T-helper 9 cell (primary cell): Measurements from ENCODE around the gene ICAM1.
"Not testable (repeated sequence)": the region's sequence is repeated elsewhere in the genome, so short reads cannot be mapped to it uniquely, and the experiment has no call there.

ENCODE experiments used
- DNase-seq: peaks from one replicate; pipeline ENCODE4 v3.0.0-alpha.2; 2020
- total RNA-seq, 2 donors: gene quantifications; one replicate each; lab custom pipeline; 2026; lab: John Stamatoyannopoulos, UW

Gene ICAM1, protein sequence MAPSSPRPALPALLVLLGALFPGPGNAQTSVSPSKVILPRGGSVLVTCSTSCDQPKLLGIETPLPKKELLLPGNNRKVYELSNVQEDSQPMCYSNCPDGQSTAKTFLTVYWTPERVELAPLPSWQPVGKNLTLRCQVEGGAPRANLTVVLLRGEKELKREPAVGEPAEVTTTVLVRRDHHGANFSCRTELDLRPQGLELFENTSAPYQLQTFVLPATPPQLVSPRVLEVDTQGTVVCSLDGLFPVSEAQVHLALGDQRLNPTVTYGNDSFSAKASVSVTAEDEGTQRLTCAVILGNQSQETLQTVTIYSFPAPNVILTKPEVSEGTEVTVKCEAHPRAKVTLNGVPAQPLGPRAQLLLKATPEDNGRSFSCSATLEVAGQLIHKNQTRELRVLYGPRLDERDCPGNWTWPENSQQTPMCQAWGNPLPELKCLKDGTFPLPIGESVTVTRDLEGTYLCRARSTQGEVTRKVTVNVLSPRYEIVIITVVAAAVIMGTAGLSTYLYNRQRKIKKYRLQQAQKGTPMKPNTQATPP
- total RNA-seq: 21.3 to 40.3 reads per million in 2 donors

GRCh38 chr19:10270616-10271394 lies at the start of gene ICAM1:
Gene ICAM1 (plus strand): TSS chr19:10271120. CDS start chr19:10271160, 40 bp downstream.
- DNase-seq: peak; percentile 63

DNA sequence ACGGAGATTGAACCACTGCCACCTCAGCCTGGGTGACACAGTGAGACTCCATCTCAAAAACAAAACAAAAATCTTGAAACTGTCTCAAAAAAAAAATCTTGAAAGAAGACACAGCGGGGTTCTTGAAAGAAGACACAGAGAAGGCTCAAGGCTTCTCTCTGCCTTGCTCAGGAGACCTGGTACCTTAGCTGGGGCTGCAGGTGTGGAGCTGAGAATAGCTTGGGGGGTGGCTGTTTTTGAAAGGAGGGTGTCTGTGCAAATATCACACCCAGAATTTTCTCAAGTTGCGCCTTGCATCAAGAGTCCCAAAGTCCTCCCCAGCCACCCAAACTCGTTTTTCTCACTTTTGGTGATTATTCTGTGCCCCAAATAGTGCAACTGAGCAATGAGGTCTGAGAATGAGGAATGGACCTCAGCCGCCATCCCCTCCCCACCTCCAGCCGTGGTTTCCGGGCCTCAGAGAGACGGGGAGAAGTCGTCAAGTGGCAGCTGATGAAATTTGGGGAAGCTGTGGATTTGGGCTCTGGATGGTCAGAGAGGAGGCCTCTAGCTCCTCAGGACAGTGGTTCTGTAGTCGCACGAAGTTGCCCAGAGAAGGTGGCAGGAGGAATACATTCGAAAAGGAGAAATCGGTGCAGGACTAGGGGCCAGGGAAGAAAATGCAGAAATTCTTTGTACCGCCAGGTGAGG lies 48.6 kb upstream of the ICAM1 start:
- DNase-seq: no peak

DNA sequence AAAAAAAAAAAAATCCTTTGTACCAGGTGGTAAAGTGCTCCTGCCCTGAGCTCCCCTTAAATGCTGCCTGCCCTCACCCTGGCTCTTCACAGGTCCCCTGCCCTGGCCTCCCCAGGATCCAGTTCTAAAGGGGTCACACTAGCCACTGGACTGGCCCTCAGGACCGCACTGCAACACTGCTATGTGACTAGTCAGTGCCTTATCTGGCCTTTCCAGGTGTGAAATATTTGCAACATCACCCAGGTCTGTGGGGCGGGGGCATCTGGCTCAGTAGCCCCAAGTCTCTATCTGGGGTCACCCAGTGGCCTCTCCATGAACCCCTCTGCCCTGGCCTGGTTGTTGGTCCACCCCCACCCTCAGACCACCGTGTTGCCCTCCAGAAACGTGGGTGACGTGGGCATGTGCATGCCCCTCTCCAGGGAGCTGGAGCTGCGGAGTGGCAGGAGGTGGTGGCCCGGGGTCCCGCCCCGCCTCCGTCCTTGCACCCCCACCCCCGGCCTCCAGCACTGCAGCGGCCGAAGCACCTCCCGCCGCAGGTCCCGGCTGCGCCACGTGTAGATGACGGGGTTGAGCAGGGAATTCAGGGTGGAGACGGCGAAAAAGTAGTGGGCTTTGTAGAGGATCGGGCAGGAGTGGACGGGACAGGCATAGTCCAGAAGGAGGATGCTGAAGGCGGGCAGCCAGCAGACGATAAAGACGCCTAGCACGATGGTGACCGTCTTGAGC lies 47.3 kb upstream of the ICAM1 start:
- DNase-seq: no peak

GRCh38 chr19:10224337-10224736 lies 46.6 kb upstream of the ICAM1 start:
- DNase-seq: no peak

DNA sequence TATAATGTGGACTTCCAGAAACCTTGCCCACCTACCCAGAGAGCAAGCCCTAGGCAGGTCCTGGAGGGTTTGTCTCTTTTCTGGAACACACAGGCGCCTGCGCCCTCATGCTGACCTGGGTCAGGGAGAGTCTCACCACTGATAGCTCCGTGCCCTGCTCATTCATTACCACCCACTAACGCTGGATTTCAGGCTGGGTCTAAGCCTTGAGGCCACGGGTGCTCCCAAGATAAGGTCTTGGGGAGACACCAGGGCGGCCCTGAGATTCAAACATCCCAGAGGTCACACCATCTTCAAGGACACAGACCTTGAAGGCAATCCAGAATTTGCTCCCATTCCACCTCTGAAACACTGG lies 44.9 kb upstream of the ICAM1 start:
- DNase-seq: no peak

GRCh38 chr19:10226376-10227025 lies 44.4 kb upstream of the ICAM1 start:
- no peak for DNase-seq

DNA sequence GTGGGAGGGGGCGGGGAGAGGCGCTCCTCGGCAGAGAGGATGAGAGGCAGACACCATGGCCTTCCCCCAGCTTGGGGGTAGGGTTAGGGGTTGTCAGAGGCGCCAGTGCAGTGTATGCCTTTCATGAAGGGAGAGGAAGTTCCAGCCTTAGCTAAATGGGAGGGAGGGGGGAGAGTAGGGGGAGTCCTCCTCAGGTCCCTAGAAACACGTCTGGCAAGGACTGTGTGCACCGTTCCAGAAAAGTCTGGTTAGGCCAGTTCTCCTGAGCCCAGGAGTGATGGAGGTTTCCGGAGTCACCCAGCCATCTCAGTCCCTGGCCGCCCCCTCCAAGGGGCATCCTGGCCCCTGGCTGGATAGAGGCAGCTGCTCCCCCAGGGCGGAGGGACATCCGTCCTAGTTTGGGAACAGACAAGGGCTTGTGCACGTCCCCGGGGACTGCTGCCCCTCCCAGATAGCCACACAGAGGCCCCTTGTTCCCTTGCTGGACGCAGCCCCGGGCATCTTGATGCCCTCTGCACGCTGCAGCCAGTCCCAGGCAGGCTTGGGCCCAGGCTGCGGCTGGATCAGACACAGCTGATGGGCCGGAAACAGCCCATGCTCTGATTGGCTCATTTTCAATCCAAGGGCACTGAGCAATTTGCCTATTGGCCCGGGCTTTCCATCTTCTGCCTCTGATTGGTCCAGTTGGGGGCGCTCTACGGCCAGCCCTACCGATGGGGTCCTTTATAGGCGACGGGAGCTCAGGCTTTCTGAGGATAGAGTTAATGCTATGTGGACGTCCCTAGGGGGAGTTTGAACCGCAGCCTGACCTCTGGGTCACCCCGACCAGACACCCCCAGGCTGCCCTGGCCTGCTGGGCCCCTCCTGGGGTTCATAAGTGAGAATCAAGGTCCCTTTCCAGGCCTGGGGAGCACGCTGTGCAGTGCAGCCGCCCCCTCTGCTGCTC lies 43.6 kb upstream of the ICAM1 start:
- no peak for DNase-seq

GRCh38 chr19:10228393-10228792 lies 42.5 kb upstream of the ICAM1 start:
- no peak for DNase-seq

DNA sequence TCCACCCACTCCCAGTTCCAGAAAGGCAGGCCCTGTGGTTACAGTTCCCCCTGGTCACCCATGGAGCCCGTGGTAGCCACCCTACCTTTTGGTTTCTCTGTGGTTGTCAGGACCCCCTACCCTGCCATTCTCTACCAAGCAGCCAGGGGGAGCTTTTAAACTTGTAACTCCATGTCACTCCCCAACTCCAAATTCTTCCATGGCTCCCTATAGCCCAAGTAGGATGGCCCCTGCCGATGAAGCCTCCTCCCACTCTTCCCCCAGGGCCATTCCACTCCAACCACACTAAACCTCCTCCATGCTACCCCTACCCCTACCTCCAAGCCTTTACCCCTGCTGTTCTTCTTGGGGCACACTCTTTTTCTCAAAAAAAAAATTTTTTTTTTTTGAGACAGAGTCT lies 42.0 kb upstream of the ICAM1 start:
- DNase-seq: peak; percentile 24

DNA sequence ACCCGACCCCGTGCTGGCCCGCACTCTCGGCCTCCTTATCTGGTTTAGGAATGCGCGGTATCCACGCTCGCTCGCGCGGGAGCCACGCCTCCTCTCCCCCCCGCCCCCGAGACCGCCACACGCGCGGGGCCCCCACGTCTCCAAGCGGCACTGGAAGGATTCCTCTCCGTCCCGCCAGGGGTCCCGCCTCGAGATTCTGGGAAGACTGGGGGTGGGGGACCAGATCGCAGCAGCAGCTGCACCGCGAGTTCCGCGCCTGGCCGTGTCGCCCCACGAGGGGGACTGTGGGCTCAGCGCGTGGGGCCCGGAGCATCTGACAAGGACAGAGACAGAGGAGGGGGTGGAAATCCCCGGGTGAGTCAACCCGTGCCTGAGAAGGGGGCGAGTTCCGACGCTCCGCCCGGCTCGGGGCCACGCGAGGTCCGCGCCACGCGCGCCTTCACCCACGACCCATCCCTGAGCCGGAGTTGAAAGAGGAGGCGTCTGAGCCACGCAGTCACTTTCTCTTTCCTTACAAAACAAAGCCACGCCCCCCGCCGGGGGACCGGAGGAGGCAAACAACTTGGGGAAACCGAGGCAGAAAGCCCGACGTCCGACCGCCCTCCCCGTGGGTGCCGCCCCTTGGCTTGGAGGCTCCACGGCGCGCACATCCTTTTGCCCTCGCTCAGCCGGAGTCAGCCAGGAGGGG lies 40.6 kb upstream of the ICAM1 start:
- DNase-seq: peak; percentile 68

GRCh38 chr19:10230861-10231611 lies 39.9 kb upstream of the ICAM1 start, which contains the start of gene S1PR2:
Gene S1PR2 (minus strand): TSS chr19:10231331. CDS start chr19:10224905, 6,426 bp downstream.
- peak; percentile 82 for DNase-seq

DNA sequence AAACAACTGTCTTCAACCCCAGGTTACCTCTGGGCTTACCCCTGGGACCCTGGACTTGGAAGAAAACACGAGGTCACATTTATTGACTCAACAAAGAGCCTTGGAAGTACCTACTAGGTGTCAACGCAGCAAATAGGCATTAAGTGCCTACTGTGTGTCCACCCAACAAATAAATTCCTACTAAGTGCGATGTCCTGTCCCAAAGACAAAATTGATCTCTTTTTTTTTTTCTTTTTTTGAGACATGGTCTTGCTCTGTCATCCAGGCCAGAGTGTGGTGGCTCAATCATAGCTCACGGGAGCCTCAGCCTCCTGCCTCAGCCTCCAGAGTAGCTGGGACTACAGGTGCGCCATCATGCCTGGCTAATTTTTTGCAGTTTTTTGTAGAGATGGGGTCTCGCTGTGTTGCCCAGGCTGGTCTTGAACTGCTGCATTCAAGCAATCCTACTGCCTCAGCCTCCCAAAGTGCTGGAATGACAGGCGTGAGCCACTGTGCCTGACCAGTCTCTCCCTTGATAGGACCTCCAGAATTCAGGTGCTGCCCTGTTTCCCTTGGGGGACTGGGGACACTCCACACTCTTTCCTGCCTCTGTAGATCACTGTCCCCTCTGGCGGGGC lies 39.2 kb upstream of the ICAM1 start:
- no peak for DNase-seq

DNA sequence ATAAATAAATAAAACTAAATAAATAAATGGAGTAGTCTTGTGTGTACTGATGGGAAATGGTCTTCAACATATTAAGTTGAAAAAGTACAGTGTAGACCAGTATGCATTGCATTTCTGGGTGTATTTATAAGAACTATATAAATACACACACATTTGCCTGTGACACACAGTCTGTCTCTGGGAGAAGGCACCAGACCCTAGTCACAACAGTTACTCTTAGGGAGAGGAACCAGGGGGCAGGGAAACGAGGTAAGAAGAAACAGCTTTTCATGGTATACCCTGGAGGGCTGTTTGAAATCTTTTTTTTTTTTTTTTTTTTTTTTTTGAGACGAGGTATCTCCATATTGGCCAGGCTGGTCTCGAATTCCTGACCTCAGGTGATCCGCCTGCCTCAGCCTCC lies 37.0 kb upstream of the ICAM1 start:
- no peak for DNase-seq

DNA sequence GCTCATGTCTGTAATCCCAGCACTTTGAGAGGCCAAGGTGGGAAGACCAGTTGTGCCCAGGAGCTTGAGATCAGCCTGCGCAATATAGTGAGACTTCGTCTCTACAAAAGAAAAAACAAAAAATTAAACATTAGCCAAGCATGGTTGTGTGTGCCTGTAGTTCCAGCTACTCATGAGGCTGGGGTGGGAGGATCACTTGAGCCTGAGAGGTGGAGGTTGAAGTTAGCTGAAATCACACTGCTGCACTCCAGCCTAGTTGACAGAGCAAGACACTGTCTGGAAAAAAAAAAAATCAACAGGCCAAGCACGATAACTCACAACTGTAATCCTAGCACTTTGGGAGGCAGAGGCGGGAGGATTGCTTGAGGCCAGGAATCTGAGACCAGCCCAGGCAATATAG lies 35.9 kb upstream of the ICAM1 start:
- DNase-seq: no peak

DNA sequence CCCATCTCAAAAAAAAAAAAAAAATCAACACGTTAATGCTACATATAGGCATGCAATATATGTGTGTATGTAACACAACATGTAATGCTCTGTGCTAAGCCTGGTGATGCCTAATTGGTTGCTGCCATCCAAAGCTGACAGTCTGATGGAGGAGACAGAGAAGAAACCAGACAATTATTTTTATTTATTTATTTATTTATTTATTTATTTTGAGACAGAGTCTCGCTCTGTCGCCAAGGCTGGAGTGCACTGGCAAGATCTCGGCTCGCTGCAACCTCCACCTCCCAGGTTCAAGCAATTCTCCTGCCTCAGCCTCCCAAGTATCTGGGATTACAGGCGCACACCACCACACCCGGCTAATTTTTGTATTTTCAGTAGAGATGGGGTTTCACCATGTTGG lies 35.5 kb upstream of the ICAM1 start:
- DNase-seq: not testable (repeated sequence)

DNA sequence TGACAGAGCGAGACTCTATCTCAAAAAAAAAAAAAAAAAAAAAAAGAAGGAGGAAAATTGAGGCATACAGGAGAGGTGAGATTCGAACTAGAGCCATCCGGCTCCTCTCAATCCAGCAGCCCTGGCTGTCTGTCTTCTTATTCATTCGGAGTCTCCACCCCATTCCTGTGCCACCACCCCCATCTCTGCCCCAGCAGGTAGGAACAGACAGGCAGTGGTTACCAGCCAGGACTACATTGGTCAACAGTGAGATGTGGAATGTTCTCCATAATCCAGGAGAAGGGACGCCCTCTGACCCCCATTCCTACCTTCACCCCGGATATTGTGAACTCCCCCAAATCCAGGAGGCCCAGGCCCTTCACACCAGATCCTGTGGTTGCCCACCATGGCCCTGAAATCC lies 33.2 kb upstream of the ICAM1 start:
- no peak for DNase-seq

DNA sequence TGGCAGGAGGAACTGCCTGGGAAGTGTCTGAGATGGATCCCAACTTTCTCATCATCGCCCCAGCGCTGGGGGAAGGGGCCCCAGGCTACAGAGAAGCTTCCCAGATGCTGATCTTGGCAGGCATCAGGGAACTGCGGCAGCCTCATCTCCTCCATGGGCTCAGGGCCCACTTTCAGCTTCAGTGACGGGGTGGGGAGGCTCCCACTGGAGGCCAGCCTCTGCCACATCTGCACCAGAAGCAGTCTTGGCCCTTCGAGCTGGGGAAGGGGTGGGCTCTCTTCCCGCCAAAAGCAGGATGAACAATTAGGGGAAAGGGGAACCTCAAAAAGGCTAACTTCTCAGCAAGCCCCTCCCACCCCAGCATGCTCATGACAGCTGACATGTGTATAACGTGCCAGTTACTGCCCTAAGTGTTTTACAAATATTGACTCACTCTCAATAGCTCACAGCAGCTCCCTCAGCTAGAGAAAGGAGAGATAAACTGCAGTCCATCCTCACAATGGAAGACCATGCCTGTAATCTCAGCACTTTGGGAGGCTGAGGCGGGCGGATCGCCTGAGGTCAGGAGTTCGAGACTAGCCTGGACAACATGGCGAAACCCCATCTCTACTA lies 32.6 kb upstream of the ICAM1 start:
- DNase-seq: no peak

GRCh38 chr19:10241826-10242449 lies 29.0 kb upstream of the ICAM1 start:
- DNase-seq: not testable (repeated sequence)
